ENCODE data around the gene EBF3.

EBF3 gene

GRCh38 chr10:129892548-129893052 lies 71.5 kb downstream of the EBF3 start:
- in situ Hi-C loops (cut with HindIII; ENCODE audit: low sequenced_read_pairs), result no loop called here
- DNase-seq (ENCODE audit: low read depth, low spot score), result no peak
- no peak for TF ChIP-seq CTCF (IDR thresholded peaks at IDR 0.05; ENCODE audit: low read depth, low read length)

GRCh38 chr10:129891806-129892205 lies 72.3 kb downstream of the EBF3 start:
- no peak overlapping the region for H3K4me3 ChIP-seq (ENCODE audit: low read depth, low read length)
- no peak for TF ChIP-seq CTCF (IDR thresholded peaks at IDR 0.05; ENCODE audit: low read depth, low read length)
- in situ Hi-C loops (cut with HindIII; ENCODE audit: low sequenced_read_pairs), result no loop called here
- DNase-seq (ENCODE audit: low read depth, low spot score), result no peak

More at GRCh38 chr10:129892548-129893052, 71.5 kb downstream of the EBF3 start:
- H3K4me3 ChIP-seq (ENCODE audit: low read depth, low read length), result no peak overlapping the region

- no peak for TF ChIP-seq CTCF (IDR thresholded peaks at IDR 0.05; ENCODE audit: low read depth, low read length)
- in situ Hi-C loops (cut with HindIII; ENCODE audit: low sequenced_read_pairs), result no loop called here
- no peak overlapping the region for H3K4me3 ChIP-seq (ENCODE audit: low read depth, low read length)
- DNase-seq (ENCODE audit: low read depth, low spot score), result no peak
These were observed 73.9 kb downstream of the EBF3 start for GRCh38 chr10:129890170-129890569.

GRCh38 chr10:129888784-129889616 lies 75.1 kb downstream of the EBF3 start:
- no peak overlapping the region for H3K4me3 ChIP-seq (ENCODE audit: low read depth, low read length)
- peak; percentile 53 for TF ChIP-seq CTCF (IDR thresholded peaks at IDR 0.05; ENCODE audit: low read depth, low read length)
- in situ Hi-C loops (cut with HindIII; ENCODE audit: low sequenced_read_pairs), result no loop called here
- no peak for DNase-seq (ENCODE audit: low read depth, low spot score)

- no peak for TF ChIP-seq CTCF (IDR thresholded peaks at IDR 0.05; ENCODE audit: low read depth, low read length)
- DNase-seq (ENCODE audit: low read depth, low spot score), result no peak
- no peak overlapping the region for H3K4me3 ChIP-seq (ENCODE audit: low read depth, low read length)
- in situ Hi-C loops (cut with HindIII; ENCODE audit: low sequenced_read_pairs), result no loop called here
These were observed 75.9 kb downstream of the EBF3 start for GRCh38 chr10:129887986-129888783.

GRCh38 chr10:129887381-129887905 lies 76.6 kb downstream of the EBF3 start:
- in situ Hi-C loops (cut with HindIII; ENCODE audit: low sequenced_read_pairs), result no loop called here
- TF ChIP-seq CTCF (IDR thresholded peaks at IDR 0.05; ENCODE audit: low read depth, low read length), result no peak
- no peak for DNase-seq (ENCODE audit: low read depth, low spot score)
- no peak overlapping the region for H3K4me3 ChIP-seq (ENCODE audit: low read depth, low read length)

Measured in astrocyte of the spinal cord (primary cell).